BLaER1 treated with 17β-estradiol and CSF1 and Interleukin-3, amounts not matched to agents 10 nM and 100 nM (cell line): ENCODE measurements around the gene C2orf81.
"Not testable (repeated sequence)": the region's sequence is repeated elsewhere in the genome, so short reads cannot be mapped to it uniquely, and the experiment has no call there.

Experiments
- H3K27ac ChIP-seq, 11 experiments: shearing (Covaris generic); formaldehyde crosslinking; 2 replicates each; pipeline ENCODE4 v1.8.1; 2022
- H3K27me3 ChIP-seq, 11 experiments: shearing (Covaris generic); formaldehyde crosslinking; 2 replicates each; pipeline ENCODE4 v1.8.1; 2022
- H3K36me3 ChIP-seq, 11 experiments: shearing (Covaris generic); formaldehyde crosslinking; 2 replicates each; pipeline ENCODE4 v1.8.1; 2022
- H3K4me1 ChIP-seq, 10 experiments: shearing (Covaris generic); formaldehyde crosslinking; 2 replicates each; pipeline ENCODE4 v1.8.1; 2022
- H3K4me2 ChIP-seq, 11 experiments: shearing (Covaris generic); formaldehyde crosslinking; 2 replicates each; pipeline ENCODE4 v1.8.1; 2022
- H3K4me3 ChIP-seq, 10 experiments: shearing (Covaris generic); formaldehyde crosslinking; 2 replicates each; pipeline ENCODE4 v1.8.1; 2022
- H3K9ac ChIP-seq, 11 experiments: shearing (Covaris generic); formaldehyde crosslinking; 2 replicates each; pipeline ENCODE4 v1.8.1; 2022
- H3K9me3 ChIP-seq, 11 experiments: shearing (Covaris generic); formaldehyde crosslinking; replicated peaks in 1 of 11; 2 replicates each; pipeline ENCODE4 v1.8.1; 2022
- H4K20me1 ChIP-seq, 11 experiments: shearing (Covaris generic); formaldehyde crosslinking; 2 replicates each; pipeline ENCODE4 v1.8.1; 2022
- Cebpa-rat ChIP-seq, 11 experiments: shearing (Covaris generic); IDR thresholded peaks; 2 replicates each; pipeline ENCODE4 v1.8.1; 2022

Gene C2orf81

GRCh38 chr2:74421221-74421870 lies at the start of gene C2orf81, which contains the start of gene WDR54:
C2orf81 (minus strand) TSS chr2:74421619; CDS start chr2:74421560, 59 bp downstream.
WDR54 (plus strand) TSS chr2:74421730; CDS start chr2:74422154, 424 bp downstream.
- Histone ChIP-seq H3K27ac (peak within 1 kb of the TSS in 10 of 11 experiments; percentile 52 to 86 (median 70); a peak in 21 of 22 replicates), H3K9ac (peak within 1 kb of the TSS; percentile 67 to 83 (median 76); a peak in 21 of 22 replicates), H3K9me3 (no peaks in the 10 kb centered on the region), H4K20me1 (no peaks in the 10 kb centered on the region), H3K4me3 (peak within 1 kb of the TSS; percentile 58 to 88 (median 79)), H3K36me3 (peaks cover 16 to 24% (median 19%) of the 10 kb centered on the region in 11 experiments; a peak in 20 of 22 replicates), H3K4me1 (peaks cover 31 to 44% (median 35%) of the 10 kb centered on the region in 10 experiments), H3K4me2 (peak within 1 kb of the TSS; percentile 86 to 96 (median 92)), H3K27me3 (peaks cover 6 to 32% (median 25%) of the 10 kb centered on the region in 11 experiments)
- no peak for TF ChIP-seq Cebpa-rat (IDR thresholded peaks at IDR 0.05)

DNA sequence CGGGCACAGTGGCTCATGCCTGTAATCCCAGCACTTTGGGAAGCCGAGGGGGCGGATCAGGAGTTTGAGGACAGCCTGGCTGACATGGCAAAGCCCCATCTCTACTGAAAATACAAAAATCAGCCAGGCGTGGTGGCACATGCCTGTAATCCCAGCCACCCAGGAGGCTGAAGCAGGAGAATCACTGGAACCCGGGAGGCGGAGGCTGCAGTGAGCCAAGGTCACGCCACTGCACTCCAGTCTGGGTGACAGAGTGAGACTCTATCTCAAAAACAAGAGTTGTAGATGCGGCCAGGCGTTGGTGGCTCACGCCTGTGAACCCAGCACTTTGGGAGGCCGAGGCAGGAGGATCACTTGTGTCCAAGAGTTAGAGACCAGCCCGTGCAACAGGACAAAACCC lies 49.3 kb upstream of the C2orf81 start:
- Histone ChIP-seq H3K36me3 (peaks cover 17 to 27% (median 19%) of the 10 kb centered on the region in 11 experiments), H3K4me3 (peak overlapping the region in 5 of 10 experiments; percentile 68 to 84 (median 76); a peak in 3 of 20 replicates), H3K27ac (peak overlapping the region in 4 of 11 experiments; percentile 79 to 89 (median 86); a peak in 3 of 22 replicates), H3K4me2 (peak overlapping the region; percentile 83 to 98 (median 95)), H3K4me1 (peaks cover 29 to 47% (median 36%) of the 10 kb centered on the region in 10 experiments), H3K9ac (peak overlapping the region in 9 of 11 experiments; percentile 82 to 89 (median 86); a peak in 13 of 22 replicates)
- not testable (repeated sequence) for H3K9me3 ChIP-seq, H3K27me3 ChIP-seq, H4K20me1 ChIP-seq

DNA sequence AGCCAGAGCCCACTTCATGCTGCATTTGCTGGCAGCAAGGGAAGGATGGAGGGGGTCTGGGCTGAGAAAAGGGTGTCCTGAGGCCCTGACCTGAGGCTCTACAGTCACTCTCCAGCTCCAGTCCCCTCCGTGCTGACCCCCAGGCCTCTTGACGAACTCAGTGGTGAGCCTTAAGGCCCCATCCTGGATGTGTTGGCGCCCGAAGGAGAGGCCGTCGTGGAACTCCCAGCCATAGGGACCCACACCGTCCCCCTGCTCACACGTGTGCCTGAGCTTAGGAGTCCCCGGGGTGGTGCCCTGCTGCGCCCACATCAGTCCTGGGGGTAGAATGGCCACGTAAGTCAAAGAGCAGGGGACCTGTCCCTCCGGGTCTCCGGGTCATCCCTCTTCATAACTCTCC lies 43.0 kb upstream of the C2orf81 start:
- no peak for TF ChIP-seq Cebpa-rat (IDR thresholded peaks at IDR 0.05)
- Histone ChIP-seq H3K4me2 (peak overlapping the region; percentile 82 to 100 (median 99)), H3K36me3 (peaks cover 25 to 34% (median 28%) of the 10 kb centered on the region in 11 experiments), H3K27me3 (no peaks in the 10 kb centered on the region), H3K9me3 (no peaks in the 10 kb centered on the region), H3K27ac (peak overlapping the region; percentile 72 to 88 (median 83)), H3K4me3 (peak overlapping the region; percentile 81 to 96 (median 90)), H4K20me1 (peaks cover 0 to 20% (median 4%) of the 10 kb centered on the region in 11 experiments; a peak in 10 of 22 replicates), H3K9ac (peak overlapping the region; percentile 85 to 96 (median 89)), H3K4me1 (peaks cover 21 to 33% (median 29%) of the 10 kb centered on the region in 10 experiments)

GRCh38 chr2:74462786-74463105 lies 41.3 kb upstream of the C2orf81 start:
- peaks cover 23 to 38% (median 35%) of the 10 kb centered on the region in 10 experiments for H3K4me1 ChIP-seq
- no peak for TF ChIP-seq Cebpa-rat (IDR thresholded peaks at IDR 0.05)
- peaks cover 0 to 20% (median 4%) of the 10 kb centered on the region in 11 experiments; a peak in 10 of 22 replicates for H4K20me1 ChIP-seq
- peaks cover 25 to 34% (median 28%) of the 10 kb centered on the region in 11 experiments for H3K36me3 ChIP-seq
- H3K4me3 ChIP-seq = no peak overlapping the region
- no peaks in the 10 kb centered on the region for H3K27me3 ChIP-seq
- no peak overlapping the region for H3K9ac ChIP-seq
- H3K27ac ChIP-seq = no peak overlapping the region
- H3K4me2 ChIP-seq = peak overlapping the region in 4 of 11 experiments; percentile 45 to 99 (median 99); a peak in 5 of 22 replicates
- H3K9me3 ChIP-seq = no peaks in the 10 kb centered on the region

- peaks cover 0 to 20% (median 4%) of the 10 kb centered on the region in 11 experiments; a peak in 10 of 22 replicates for H4K20me1 ChIP-seq
- peaks cover 23 to 38% (median 35%) of the 10 kb centered on the region in 10 experiments for H3K4me1 ChIP-seq
- TF ChIP-seq Cebpa-rat (IDR thresholded peaks at IDR 0.05) = no peak
- no peak overlapping the region for H3K27ac ChIP-seq
- H3K36me3 ChIP-seq = peaks cover 25 to 34% (median 28%) of the 10 kb centered on the region in 11 experiments
- H3K4me3 ChIP-seq = no peak overlapping the region
- H3K9ac ChIP-seq = no peak overlapping the region
- no peaks in the 10 kb centered on the region for H3K9me3 ChIP-seq
- no peak overlapping the region for H3K4me2 ChIP-seq
- H3K27me3 ChIP-seq = no peaks in the 10 kb centered on the region
Measured at GRCh38 chr2:74462054-74462785, 40.8 kb upstream of the C2orf81 start.

GRCh38 chr2:74461187-74462053 lies 40.0 kb upstream of the C2orf81 start:
- Histone ChIP-seq H3K4me1 (peaks cover 31 to 46% (median 43%) of the 10 kb centered on the region in 10 experiments), H3K36me3 (peaks cover 25 to 34% (median 28%) of the 10 kb centered on the region in 11 experiments), H3K4me3 (no peak overlapping the region), H4K20me1 (peaks cover 0 to 20% (median 4%) of the 10 kb centered on the region in 11 experiments; a peak in 10 of 22 replicates), H3K4me2 (no peak overlapping the region), H3K9ac (no peak overlapping the region), H3K27ac (no peak overlapping the region), H3K27me3 (no peaks in the 10 kb centered on the region), H3K9me3 (no peaks in the 10 kb centered on the region)
- no peak for TF ChIP-seq Cebpa-rat (IDR thresholded peaks at IDR 0.05)

- peak overlapping the region in 1 of 11 experiments; percentile 87; a peak in 1 of 22 replicates for H3K9ac ChIP-seq
- H3K27ac ChIP-seq, H3K9me3 ChIP-seq, H3K4me3 ChIP-seq, H3K27me3 ChIP-seq: not testable (repeated sequence)
- H4K20me1 ChIP-seq = peaks cover 0 to 20% (median 4%) of the 10 kb centered on the region in 11 experiments; a peak in 10 of 22 replicates
- peak overlapping the region in 5 of 11 experiments; percentile 94 to 99 (median 96); a peak in 5 of 22 replicates for H3K4me2 ChIP-seq
- H3K4me1 ChIP-seq = peaks cover 38 to 52% (median 49%) of the 10 kb centered on the region in 10 experiments
- H3K36me3 ChIP-seq = peaks cover 25 to 34% (median 28%) of the 10 kb centered on the region in 11 experiments
Measured at GRCh38 chr2:74460187-74460586, 38.8 kb upstream of the C2orf81 start.

GRCh38 chr2:74459503-74460118 lies 38.2 kb upstream of the C2orf81 start:
- peak overlapping the region; percentile 82 to 99 (median 95) for H3K4me2 ChIP-seq
- not testable (repeated sequence) for H3K9me3 ChIP-seq, H3K27me3 ChIP-seq
- H4K20me1 ChIP-seq = peaks cover 0 to 20% (median 4%) of the 10 kb centered on the region in 11 experiments; a peak in 10 of 22 replicates
- H3K36me3 ChIP-seq = peaks cover 25 to 34% (median 28%) of the 10 kb centered on the region in 11 experiments
- peak overlapping the region in 8 of 11 experiments; percentile 79 to 91 (median 85); a peak in 16 of 22 replicates for H3K9ac ChIP-seq
- H3K4me1 ChIP-seq = peaks cover 38 to 52% (median 49%) of the 10 kb centered on the region in 10 experiments
- peak overlapping the region in 8 of 10 experiments; percentile 72 to 91 (median 80); a peak in 16 of 20 replicates for H3K4me3 ChIP-seq
- H3K27ac ChIP-seq = peak overlapping the region in 1 of 11 experiments; percentile 16; a peak in 1 of 22 replicates
